HG03159 (cell line): ENCODE measurements around the gene FCHSD2.
"Not testable (repeated sequence)": the region's sequence is repeated elsewhere in the genome, so short reads cannot be mapped to it uniquely, and the experiment has no call there.

Source experiments
- ATAC-seq: cut with Tn5 transposase; IDR thresholded peaks from one replicate; pipeline ENCODE4 v1.9.1; 2021; ENCODE audit warnings: mild to moderate bottlenecking, moderate library complexity; ENCODE audit not compliant: unreplicated experiment

The FCHSD2 gene

GRCh38 chr11:72826191-72826941, 315.8 kb downstream of the FCHSD2 start:
- ATAC-seq, result no peak

DNA sequence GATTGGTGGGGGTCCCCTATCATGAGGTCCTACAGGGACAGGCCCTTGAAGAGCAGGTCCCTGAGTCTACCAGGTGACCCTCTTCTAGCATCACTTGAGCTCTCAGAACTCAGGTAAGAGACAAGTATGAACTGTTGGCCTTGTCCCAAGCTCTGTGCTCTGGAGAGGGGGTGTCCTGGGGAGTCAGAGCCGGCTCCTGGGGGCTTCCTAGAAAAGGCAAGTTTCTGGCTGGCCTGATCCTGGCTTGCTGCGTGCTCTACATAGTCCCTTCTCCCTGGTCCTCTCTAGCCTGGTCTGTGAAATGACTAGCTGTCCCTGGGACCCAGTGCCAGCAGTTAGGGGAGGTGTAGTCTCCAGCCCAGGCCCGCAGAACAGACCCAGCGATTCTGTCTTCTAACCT, 316.5 kb downstream of the FCHSD2 start:
- no peak for ATAC-seq

DNA sequence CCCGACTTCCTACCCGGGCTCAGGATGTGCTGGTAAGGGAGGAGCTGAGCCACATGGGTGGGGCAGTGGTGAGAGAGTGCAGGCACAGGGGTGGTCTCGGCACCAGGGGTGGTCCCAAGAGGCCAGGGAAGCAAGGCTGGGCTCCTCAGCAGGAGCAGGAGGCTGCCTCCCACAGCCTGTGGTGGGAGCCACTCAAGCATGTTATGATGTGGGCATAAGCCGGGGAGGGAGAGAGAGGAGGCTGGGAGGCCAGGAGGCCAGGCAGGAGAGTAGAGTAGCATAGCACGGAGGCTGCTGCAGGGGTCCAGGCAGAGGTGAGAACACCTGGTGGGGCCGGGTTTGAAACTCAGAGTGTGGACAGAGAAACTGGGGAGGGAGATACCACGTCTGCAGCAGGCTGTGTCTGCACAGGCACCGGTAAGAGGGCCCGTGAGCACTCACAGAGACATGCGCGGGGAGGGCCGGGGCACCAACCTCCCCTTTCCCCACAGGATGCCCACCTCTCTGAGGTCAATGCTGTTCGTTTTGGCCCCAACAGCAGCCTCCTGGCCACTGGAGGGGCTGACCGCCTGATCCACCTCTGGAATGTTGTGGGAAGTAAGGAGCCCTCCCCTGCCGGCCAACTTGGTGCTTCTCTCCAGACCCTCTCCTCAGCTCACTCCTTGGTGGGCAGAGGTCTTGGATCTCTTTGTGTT, 317.2 kb downstream of the FCHSD2 start:
- ATAC-seq, result no peak

DNA sequence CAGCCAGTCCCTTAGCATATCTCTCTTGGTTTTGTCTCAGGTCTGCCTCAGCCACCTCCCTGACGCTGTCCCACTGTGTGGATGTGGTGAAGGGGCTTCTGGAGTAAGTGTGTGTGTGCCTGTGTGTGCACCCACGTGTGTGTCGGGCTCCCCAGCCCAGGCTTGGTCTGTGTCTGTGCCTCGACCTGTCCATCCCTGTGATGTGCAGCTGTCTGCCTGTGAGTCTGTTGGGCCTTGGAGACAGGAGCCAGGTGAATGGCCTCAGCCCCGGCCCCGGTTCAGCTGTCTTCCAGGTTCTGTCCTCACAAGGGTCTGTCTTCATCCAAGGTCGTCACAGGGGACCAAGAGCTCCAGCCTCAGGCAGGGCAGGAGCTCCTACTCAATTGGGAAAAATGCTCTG, 318.1 kb downstream of the FCHSD2 start:
- no peak for ATAC-seq

- no peak for ATAC-seq
Observed at GRCh38 chr11:72823105-72823804, 318.9 kb downstream of the FCHSD2 start.

GRCh38 chr11:72821920-72822799, 320.0 kb downstream of the FCHSD2 start:
- ATAC-seq, result no peak

GRCh38 chr11:72821221-72821919, 320.7 kb downstream of the FCHSD2 start:
- no peak for ATAC-seq

GRCh38 chr11:72820439-72821139, 321.5 kb downstream of the FCHSD2 start:
- no peak for ATAC-seq

DNA sequence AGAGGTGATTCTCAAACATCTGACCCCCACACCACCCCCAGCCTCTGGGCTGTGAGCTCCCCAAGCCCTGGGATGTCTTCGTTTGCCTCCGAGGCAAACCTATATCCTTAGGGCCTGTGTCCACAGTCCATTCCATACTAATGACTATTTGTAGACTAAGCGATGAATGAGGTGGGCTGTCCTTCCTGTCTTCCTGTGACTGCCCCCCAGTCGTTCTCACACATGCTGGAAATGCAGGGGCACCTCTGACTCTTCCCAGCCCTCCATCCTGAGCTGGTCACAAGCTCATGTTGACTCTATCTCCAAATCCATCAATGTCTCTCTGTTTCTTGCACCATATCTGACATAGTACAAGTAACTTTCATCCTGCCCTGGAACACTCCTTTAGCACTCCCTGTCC, 323.1 kb downstream of the FCHSD2 start:
- ATAC-seq, result no peak

- ATAC-seq, result no peak
Observed at GRCh38 chr11:72817966-72818365, 324.2 kb downstream of the FCHSD2 start.

DNA sequence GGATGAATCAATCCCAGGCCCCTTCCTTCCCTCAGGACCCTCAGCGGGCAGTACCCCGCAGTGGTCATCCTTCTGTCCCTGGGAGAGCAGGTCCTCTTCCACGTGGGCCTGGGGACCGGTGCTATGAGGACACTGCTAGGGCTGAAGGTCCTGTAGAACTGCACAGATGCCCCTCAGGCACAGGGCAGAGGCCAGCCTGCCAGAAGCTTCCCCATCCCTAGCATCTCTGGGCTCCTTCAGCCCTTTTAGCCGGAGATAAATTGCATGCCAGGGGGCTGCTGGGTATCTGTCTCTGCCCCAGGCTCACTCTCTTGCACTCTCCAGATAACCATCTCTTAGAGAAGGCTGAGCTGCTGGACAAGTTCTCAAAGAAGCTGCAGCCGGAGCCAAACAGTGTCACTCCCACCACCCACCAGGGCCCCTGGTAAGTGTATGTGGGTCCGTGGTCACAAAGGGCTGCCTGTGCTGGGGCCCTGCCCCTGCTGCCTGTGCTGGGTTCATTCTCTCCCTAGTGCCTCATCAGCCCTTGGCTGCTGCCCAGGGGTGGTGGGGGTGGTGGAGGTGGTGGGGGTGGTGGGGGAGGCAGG, 325.6 kb downstream of the FCHSD2 start:
- no peak for ATAC-seq

DNA sequence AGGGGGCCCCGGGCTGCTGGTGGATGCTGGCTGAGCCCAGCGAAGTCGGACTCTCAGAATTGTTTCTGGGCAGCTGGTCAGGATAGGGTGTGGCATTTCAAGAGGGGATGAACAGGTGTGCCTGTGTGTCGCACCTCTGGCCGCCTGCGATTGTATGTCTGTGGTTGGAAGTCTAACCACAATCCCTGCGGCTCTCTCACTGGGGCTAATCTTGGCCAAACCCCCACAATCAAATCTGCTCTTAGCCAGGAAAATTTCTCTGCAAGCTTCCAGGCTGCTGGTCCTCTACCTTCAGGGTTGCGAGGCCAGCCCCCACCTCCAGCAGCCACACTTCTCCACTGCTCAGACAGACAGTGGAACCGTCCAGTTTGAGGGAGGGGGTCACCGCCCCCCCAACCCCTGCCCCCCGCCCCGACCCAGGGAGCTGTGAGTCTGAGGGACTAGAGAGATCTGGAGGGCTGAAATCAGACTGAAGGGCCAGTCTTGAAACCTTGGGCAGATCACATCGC, 327.0 kb downstream of the FCHSD2 start:
- ATAC-seq, result peak; percentile 3

DNA sequence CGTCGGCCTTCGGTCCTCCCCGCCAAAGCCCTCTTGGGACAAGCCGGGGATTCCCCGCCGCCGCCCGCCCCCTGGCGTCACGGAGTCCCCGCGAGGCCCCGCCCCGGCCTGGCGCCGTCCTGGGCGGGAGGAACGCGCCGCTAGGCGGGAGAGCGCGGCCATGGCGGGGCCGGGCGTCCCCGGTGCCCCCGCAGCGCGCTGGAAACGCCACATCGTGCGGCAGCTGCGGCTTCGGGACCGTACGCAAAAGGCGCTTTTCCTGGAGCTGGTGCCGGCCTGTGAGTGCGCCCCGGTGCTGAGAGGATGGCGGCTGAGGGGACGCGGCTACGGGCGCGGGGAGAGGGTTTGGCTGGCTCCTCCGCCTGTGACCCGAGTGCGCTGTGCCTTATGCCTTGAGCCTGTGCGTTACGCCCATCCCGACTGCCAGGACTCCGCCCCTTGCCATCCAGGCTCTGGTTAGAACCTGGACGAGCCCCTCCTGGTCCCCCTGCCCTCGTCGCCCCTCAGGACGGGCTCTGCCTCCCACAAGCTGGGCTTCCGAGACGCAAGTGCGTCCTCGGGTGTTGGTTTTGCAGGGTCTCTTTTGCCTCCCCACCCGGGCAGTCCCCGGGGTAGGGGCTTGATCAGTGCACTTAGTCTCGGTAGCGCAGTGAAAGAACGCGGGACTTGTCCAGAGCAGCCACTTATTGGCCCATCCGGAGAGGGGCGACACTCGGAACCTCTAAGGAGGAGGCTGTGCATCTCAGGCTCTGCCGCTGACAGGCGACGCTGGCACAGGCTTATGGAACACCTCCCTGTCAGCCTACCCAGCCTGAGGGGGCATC, 327.6 kb downstream of the FCHSD2 start, which contains the start of gene ATG16L2:
ATG16L2 (plus strand) TSS at position 126 of the 824 bp plus-strand sequence; CDS start at position 161, 35 bp downstream.
- peak; percentile 55 for ATAC-seq

DNA sequence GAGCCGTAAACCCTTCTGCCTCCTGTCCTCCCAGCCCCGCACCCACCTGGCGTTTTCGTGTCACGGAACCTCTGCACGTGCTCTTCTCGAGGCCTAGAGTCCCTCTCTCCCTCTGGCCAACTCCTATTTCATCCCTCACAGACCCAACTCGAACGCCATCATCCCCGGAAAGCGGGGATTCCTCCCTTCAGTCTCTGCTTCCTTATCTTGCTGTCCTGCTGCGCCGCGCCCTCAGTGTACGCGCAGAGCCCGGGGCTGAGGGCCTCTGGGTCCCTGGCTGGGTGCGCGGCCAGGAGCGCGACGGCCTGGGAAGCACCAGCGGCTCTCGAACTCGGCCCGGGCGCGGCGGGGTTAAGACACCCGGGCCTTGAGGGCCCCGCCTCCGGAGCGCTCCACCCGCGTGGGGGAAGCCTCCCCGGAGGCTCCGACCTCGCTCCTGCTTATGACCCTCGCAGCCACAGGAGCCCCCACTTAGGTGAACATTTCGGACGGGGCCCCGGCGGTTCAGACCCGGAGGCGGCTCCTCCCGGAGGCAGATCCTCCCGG, 328.3 kb downstream of the FCHSD2 start:
- ATAC-seq, result peak; percentile 38

- no peak for ATAC-seq
Observed at GRCh38 chr11:72812967-72813739, 329.0 kb downstream of the FCHSD2 start.

DNA sequence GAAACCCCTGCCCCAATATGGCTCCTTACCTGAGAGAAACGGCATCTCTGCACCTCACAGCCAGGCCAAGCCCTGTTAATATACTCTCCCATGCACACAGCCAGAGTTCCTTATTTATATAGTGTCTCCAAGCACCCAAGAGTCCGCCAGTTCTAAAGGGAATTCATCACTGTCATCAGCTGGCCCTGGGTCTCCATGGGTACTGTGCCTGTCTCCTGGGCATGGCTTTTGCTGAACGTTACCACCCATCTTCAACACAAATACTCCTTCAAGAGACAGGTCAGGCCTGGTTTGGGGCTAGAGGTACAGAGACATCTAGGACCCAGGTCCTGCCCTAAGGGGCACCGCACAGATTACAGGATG, 329.5 kb downstream of the FCHSD2 start:
- no peak for ATAC-seq

- ATAC-seq, result not testable (repeated sequence)
Observed at GRCh38 chr11:72811686-72812085, 330.4 kb downstream of the FCHSD2 start.
